ENCODE data around the gene PODXL2.

The PODXL2 gene

GRCh38 chr3:127655641-127656040, 26.7 kb downstream of the PODXL2 start:
- peak; percentile 74 for DNase-seq

- DNase-seq = no peak
These were observed 27.9 kb downstream of the PODXL2 start for GRCh38 chr3:127656906-127657305.

GRCh38 chr3:127658234-127658633, 29.2 kb downstream of the PODXL2 start:
- peak; percentile 62 for DNase-seq

- DNase-seq = no peak
These were observed 31.8 kb downstream of the PODXL2 start for GRCh38 chr3:127660621-127661251.

- no peak for DNase-seq
These were observed 32.6 kb downstream of the PODXL2 start for GRCh38 chr3:127661600-127661999.

- peak; percentile 16 for DNase-seq
These were observed 33.0 kb downstream of the PODXL2 start for GRCh38 chr3:127662001-127662469.

GRCh38 chr3:127663151-127663550, 34.2 kb downstream of the PODXL2 start:
- no peak for DNase-seq

GRCh38 chr3:127665165-127665564, 36.2 kb downstream of the PODXL2 start:
- DNase-seq = no peak

GRCh38 chr3:127665586-127665985, 36.6 kb downstream of the PODXL2 start:
- no peak for DNase-seq

- DNase-seq = no peak
These were observed 37.7 kb downstream of the PODXL2 start for GRCh38 chr3:127666676-127667075.

GRCh38 chr3:127667119-127667681, 38.2 kb downstream of the PODXL2 start:
- DNase-seq = no peak

GRCh38 chr3:127668906-127669305, 39.9 kb downstream of the PODXL2 start:
- DNase-seq = no peak

- no peak for DNase-seq
These were observed 40.7 kb downstream of the PODXL2 start for GRCh38 chr3:127669541-127670228.

GRCh38 chr3:127670229-127670559, 41.2 kb downstream of the PODXL2 start:
- no peak for DNase-seq

- no peak for DNase-seq
These were observed 42.0 kb downstream of the PODXL2 start for GRCh38 chr3:127670761-127671522.

GRCh38 chr3:127671523-127672428, 42.8 kb downstream of the PODXL2 start:
- no peak for DNase-seq

GRCh38 chr3:127672429-127673190, 43.6 kb downstream of the PODXL2 start, which contains the start of gene ABTB1:
Gene ABTB1 (plus strand): TSS chr3:127672952. CDS start chr3:127673026, 74 bp downstream.
- DNase-seq = peak; percentile 85

GRCh38 chr3:127673191-127674100, 44.5 kb downstream of the PODXL2 start:
- DNase-seq = peak; percentile 72

- no peak for DNase-seq
These were observed 45.2 kb downstream of the PODXL2 start for GRCh38 chr3:127674101-127674721.

GRCh38 chr3:127674790-127675189, 45.8 kb downstream of the PODXL2 start:
- DNase-seq = no peak

Measured in fibroblast of skin of back (primary cell).